Thyroid gland (tissue), 4 donors: ENCODE measurements around the gene TRABD2B.

Experiments used
- CTCF ChIP-seq, 6 experiments: fragments of 200-600 bp in 3 of 6; fragments of 450-650 bp in 3 of 6; sonication (generic) in 3 of 6; IDR thresholded peaks; one replicate each; pipeline ENCODE4 v1.5.1; 2016 to 2019; ENCODE audit warnings: antibody characterized with exemption in 6 of 6, mild to moderate bottlenecking in 2 of 6, inconsistent platforms in 1 of 6, moderate library complexity in 1 of 6
- POLR2A ChIP-seq, 2 donors: fragments of 450-650 bp; IDR thresholded peaks; one replicate each; pipeline ENCODE4 v1.6.1; 2017; ENCODE audit warnings: antibody characterized with exemption in 2 of 2, mild to moderate bottlenecking in 2 of 2, moderate library complexity in 1 of 2

DNA sequence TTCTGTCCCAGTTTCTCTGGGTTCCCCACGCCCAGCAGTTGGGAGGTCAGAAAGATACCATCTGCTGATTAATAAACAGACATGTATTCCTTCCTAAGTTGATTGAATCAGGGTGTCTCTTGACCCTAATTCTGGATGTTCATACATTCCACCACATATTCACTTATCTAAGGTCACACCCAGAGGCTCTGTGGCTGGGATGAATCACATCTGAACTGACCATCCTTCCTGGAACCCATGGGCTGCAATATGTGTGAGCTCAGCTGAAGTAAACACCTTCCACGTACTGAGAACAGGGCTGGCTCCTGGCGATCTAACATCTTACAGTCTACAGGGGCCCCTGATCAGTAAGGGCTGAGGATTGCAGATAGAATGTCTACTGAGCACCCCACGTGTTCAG, 20.5 kb upstream of the TRABD2B start:
- TF ChIP-seq CTCF (IDR thresholded peaks at IDR 0.05) = no peak
- TF ChIP-seq POLR2A (IDR thresholded peaks at IDR 0.05) = no peak
